ENCODE data around the gene TMEM184B. TPM values are rescaled to one million over a fixed set of nuclear protein-coding genes. Genes with fewer than 3 reads are reported as not detected.

The TMEM184B gene
- total and polyA plus RNA-seq, 2 donors from 2014 or later: 22.9 to 54.1 TPM

DNA sequence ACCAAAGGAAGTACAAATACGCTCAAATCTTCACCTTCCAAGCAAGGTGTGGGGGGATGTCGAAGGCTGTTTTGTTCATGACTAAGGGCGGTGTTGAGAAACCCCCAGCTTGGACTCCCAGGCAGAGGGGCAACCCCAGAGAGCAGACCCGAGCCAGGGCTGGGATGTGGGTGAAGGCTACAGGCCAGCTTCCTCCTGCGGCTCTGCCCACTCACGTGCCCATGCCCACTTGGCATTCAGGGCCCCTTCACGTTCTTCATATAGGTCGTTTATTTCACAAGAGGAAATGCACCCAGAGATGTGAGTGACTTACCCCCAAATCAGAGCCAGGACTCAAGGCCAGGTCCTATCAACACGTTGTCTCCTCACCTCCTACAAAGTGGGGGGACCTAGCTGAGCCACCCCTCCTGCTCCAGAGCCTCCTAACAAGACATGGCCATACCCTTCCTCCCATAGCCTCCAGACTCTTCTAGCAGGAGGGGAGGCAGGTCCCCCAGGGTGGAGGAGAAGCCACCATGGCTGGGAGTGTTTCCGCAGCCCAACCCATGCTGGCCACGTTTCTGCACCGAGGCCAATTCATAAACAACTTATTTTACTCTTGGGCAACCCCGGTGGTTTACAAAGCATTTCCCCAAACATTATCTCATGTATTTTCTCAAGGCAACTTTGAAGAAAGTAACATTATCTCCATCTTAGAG lies 22.0 kb downstream of the TMEM184B start:
- Histone ChIP-seq H3K27me3 (ENCODE audit: control insufficient read depth, insufficient read depth, low read length) (no peaks in the 10 kb centered on the region), H3K9ac (ENCODE audit: low read length in 3 of 3) (no peak overlapping the region), H3K9me3 (ENCODE audit: control insufficient read depth in 2 of 3, insufficient read depth in 1 of 3, low read length in 3 of 3) (no peaks in the 10 kb centered on the region), H3K36me3 (ENCODE audit: control insufficient read depth in 2 of 3, insufficient read depth in 3 of 3, low read length in 3 of 3) (peaks cover 3 to 13% (median 13%) of the 10 kb centered on the region in 3 donors), H3K4me3 (ENCODE audit: low read length in 3 of 3) (no peak overlapping the region), H3K4me1 (ENCODE audit: control insufficient read depth in 2 of 3, insufficient read depth in 2 of 3, low read depth in 1 of 3, low read length in 3 of 3) (no peaks in the 10 kb centered on the region), H3K27ac (ENCODE audit: low read depth in 2 of 2, low read length in 2 of 2) (no peak overlapping the region)
- FAIRE-seq (no peak), DNase-seq (no peak)
- intact Hi-C loops (cut with DNase I): no loop called here
- TF ChIP-seq, protein P1, sequence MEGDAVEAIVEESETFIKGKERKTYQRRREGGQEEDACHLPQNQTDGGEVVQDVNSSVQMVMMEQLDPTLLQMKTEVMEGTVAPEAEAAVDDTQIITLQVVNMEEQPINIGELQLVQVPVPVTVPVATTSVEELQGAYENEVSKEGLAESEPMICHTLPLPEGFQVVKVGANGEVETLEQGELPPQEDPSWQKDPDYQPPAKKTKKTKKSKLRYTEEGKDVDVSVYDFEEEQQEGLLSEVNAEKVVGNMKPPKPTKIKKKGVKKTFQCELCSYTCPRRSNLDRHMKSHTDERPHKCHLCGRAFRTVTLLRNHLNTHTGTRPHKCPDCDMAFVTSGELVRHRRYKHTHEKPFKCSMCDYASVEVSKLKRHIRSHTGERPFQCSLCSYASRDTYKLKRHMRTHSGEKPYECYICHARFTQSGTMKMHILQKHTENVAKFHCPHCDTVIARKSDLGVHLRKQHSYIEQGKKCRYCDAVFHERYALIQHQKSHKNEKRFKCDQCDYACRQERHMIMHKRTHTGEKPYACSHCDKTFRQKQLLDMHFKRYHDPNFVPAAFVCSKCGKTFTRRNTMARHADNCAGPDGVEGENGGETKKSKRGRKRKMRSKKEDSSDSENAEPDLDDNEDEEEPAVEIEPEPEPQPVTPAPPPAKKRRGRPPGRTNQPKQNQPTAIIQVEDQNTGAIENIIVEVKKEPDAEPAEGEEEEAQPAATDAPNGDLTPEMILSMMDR (IDR thresholded peaks at IDR 0.05; ENCODE audit: borderline replicate concordance, extremely low read depth, insufficient read depth): no peak

DNA sequence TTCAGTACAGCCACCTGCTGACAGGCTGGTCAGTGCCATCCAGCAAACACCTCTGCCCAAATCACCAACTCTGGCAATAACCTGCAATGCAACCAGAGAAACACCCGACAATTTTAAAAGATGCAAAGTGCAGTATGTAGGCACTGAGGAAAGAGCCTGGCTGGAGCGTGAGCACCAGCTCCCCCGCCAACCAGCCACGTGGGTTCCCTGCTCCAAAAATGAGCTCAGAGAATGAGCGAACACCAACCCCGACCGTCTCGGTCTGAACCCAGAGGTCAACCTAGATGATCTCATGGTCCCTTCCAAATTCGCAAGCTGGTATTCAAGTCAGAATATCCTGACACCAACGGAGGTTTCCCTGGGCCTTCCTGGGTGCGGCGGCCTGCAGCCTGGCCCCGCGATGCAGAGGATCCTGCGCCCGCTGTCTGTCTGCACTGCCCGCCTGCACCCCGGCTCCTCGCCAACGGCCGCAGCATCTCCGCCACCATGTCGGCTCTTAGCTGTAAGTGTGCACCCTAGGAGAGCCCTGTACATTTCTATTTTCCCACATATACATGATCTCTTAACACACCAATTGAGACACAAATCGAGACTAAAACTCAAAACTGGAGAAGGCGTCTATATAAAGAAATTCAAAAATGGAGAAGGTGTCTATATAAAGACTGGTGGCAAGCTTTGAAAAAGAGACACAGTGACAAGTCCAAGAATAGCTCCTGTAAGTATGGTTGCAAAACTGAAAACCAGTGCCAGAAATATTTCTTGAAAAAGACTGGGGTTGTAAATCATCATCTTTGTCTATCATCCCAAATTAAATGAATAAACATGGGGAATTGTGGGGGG lies 22.8 kb downstream of the TMEM184B start:
- DNase-seq (no peak), FAIRE-seq (no peak)
- Histone ChIP-seq H3K9ac (ENCODE audit: low read length in 3 of 3) (no peak overlapping the region), H3K36me3 (ENCODE audit: control insufficient read depth in 2 of 3, insufficient read depth in 3 of 3, low read length in 3 of 3) (peaks cover 3 to 13% (median 13%) of the 10 kb centered on the region in 3 donors), H3K27ac (ENCODE audit: low read depth in 2 of 2, low read length in 2 of 2) (no peak overlapping the region), H3K4me3 (ENCODE audit: low read length in 3 of 3) (no peak overlapping the region), H3K4me1 (ENCODE audit: control insufficient read depth in 2 of 3, insufficient read depth in 2 of 3, low read depth in 1 of 3, low read length in 3 of 3) (no peaks in the 10 kb centered on the region), H3K9me3 (ENCODE audit: control insufficient read depth in 2 of 3, insufficient read depth in 1 of 3, low read length in 3 of 3) (no peaks in the 10 kb centered on the region), H3K27me3 (ENCODE audit: control insufficient read depth, insufficient read depth, low read length) (no peaks in the 10 kb centered on the region)
- intact Hi-C loops (cut with DNase I): no loop called here
- TF ChIP-seq, protein P1 (IDR thresholded peaks at IDR 0.05; ENCODE audit: borderline replicate concordance, extremely low read depth, insufficient read depth): no peak

DNA sequence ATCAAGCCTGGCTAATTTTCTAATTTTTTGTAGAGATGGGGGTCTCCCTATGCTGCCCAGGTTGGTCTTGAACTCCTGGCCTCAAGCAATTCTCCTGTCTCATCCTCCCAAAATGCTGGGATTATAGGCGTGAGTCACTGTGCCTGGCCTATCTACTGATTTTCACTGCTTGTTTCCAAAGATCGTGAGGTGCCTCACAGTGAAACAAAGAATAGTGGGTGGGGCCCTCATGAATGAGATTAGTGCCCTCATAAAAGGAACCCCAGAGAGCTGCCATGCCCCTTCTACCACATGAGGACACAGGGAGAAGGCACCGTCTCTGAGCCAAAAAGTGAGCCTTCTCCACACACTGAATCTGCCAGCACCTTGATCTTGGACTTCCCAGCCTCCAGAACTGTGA lies 23.5 kb downstream of the TMEM184B start:
- no peak overlapping the region for H3K9ac ChIP-seq (ENCODE audit: low read length in 3 of 3)
- DNase-seq: no peak
- no peaks in the 10 kb centered on the region for H3K4me1 ChIP-seq (ENCODE audit: control insufficient read depth in 2 of 3, insufficient read depth in 2 of 3, low read depth in 1 of 3, low read length in 3 of 3)
- no peak for FAIRE-seq
- no peaks in the 10 kb centered on the region for H3K27me3 ChIP-seq (ENCODE audit: control insufficient read depth, insufficient read depth, low read length)
- TF ChIP-seq, protein P1 (IDR thresholded peaks at IDR 0.05; ENCODE audit: borderline replicate concordance, extremely low read depth, insufficient read depth): no peak
- no peaks in the 10 kb centered on the region for H3K9me3 ChIP-seq (ENCODE audit: control insufficient read depth in 2 of 3, insufficient read depth in 1 of 3, low read length in 3 of 3)
- no peak overlapping the region for H3K27ac ChIP-seq (ENCODE audit: low read depth in 2 of 2, low read length in 2 of 2)
- intact Hi-C loops (cut with DNase I): no loop called here
- peaks cover 3 to 17% (median 13%) of the 10 kb centered on the region in 3 donors for H3K36me3 ChIP-seq (ENCODE audit: control insufficient read depth in 2 of 3, insufficient read depth in 3 of 3, low read length in 3 of 3)
- no peak overlapping the region for H3K4me3 ChIP-seq (ENCODE audit: low read length in 3 of 3)
